HG03558 (cell line): Measurements from ENCODE around the gene COL25A1.

Source experiments
- ATAC-seq: cut with Tn5 transposase; IDR thresholded peaks from one replicate; pipeline ENCODE4 v1.9.1; 2021; ENCODE audit warnings: moderate number of reproducible peaks; ENCODE audit not compliant: unreplicated experiment; ENCODE audit errors: extremely low read depth

The COL25A1 gene

GRCh38 chr4:109177096-109177810 is 125.2 kb downstream of the COL25A1 start:
- ATAC-seq = no peak

- ATAC-seq = no peak
Measured at GRCh38 chr4:109174224-109174953, 128.1 kb downstream of the COL25A1 start.

GRCh38 chr4:109172301-109172700 is 130.2 kb downstream of the COL25A1 start:
- no peak for ATAC-seq

- ATAC-seq = no peak
Measured at GRCh38 chr4:109171070-109171469, 131.4 kb downstream of the COL25A1 start.

- ATAC-seq = no peak
Measured at GRCh38 chr4:109169170-109169569, 133.3 kb downstream of the COL25A1 start.

- no peak for ATAC-seq
Measured at GRCh38 chr4:109166586-109166985, 135.9 kb downstream of the COL25A1 start.

- ATAC-seq = no peak
Measured at GRCh38 chr4:109166126-109166525, 136.3 kb downstream of the COL25A1 start.

GRCh38 chr4:109164011-109164410 is 138.4 kb downstream of the COL25A1 start:
- no peak for ATAC-seq

GRCh38 chr4:109163493-109163892 is 139.0 kb downstream of the COL25A1 start:
- ATAC-seq = no peak

GRCh38 chr4:109162759-109163158 is 139.7 kb downstream of the COL25A1 start:
- ATAC-seq = no peak

GRCh38 chr4:109160494-109160893 is 142.0 kb downstream of the COL25A1 start:
- no peak for ATAC-seq

- no peak for ATAC-seq
Measured at GRCh38 chr4:109157696-109158095, 144.8 kb downstream of the COL25A1 start.

- no peak for ATAC-seq
Measured at GRCh38 chr4:109157205-109157604, 145.3 kb downstream of the COL25A1 start.

- ATAC-seq = no peak
Measured at GRCh38 chr4:109156356-109156755, 146.1 kb downstream of the COL25A1 start.

- ATAC-seq = no peak
Measured at GRCh38 chr4:109155682-109156283, 146.7 kb downstream of the COL25A1 start.

GRCh38 chr4:109155084-109155483 is 147.4 kb downstream of the COL25A1 start:
- no peak for ATAC-seq

GRCh38 chr4:109154424-109154823 is 148.0 kb downstream of the COL25A1 start:
- ATAC-seq = no peak

GRCh38 chr4:109149836-109150235 is 152.6 kb downstream of the COL25A1 start:
- ATAC-seq = no peak

GRCh38 chr4:109148577-109149075 is 153.8 kb downstream of the COL25A1 start:
- ATAC-seq = no peak

GRCh38 chr4:109147135-109147534 is 155.3 kb downstream of the COL25A1 start:
- ATAC-seq = no peak

- no peak for ATAC-seq
Measured at GRCh38 chr4:109146499-109146898, 156.0 kb downstream of the COL25A1 start.
